PC-9 (cell line): ENCODE data around the gene PAFAH1B1. TPM values are rescaled to one million over a fixed set of nuclear protein-coding genes. Genes with fewer than 3 reads are reported as not detected.

Experiments
- BruUV-seq: library from RNA; stranded (reverse); fragments of 400-500 nt; replicated peaks from 2 replicates; lab custom pipeline; 2021; lab: Mats Ljungman, UMichigan
- CTCF ChIA-PET: fragments of 300-600 bp; sonication (Branson Sonifier 250); formaldehyde crosslinking; loops from one replicate; lab custom pipeline; 2022; ENCODE audit warnings: antibody characterized with exemption; lab: Charles Lee
- POLR2A ChIA-PET: fragments of 300-600 bp; sonication (Branson Sonifier 250); formaldehyde crosslinking; loops from one replicate; lab custom pipeline; 2022; ENCODE audit warnings: antibody characterized with exemption; ENCODE audit not compliant: unreplicated experiment; lab: Charles Lee
- DNase-seq, 2 experiments: peaks; one replicate each; pipeline versions ENCODE4 v3.0.0 to v3.0.0-alpha.2; 2015 to 2022; ENCODE audit warnings: mixed read lengths in 1 of 2
- H2AFZ ChIP-seq: fragments of 200-600 bp; sonication (generic); 2 replicates; pipeline ENCODE4 v1.8.1; 2017; ENCODE audit warnings: antibody characterized with exemption
- H3F3A ChIP-seq: fragments of 200-600 bp; sonication (generic); 2 replicates; pipeline ENCODE4 v1.8.1; 2017; ENCODE audit warnings: antibody characterized with exemption, mild to moderate bottlenecking, low read depth; ENCODE audit not compliant: insufficient read depth
- H3K27ac ChIP-seq: fragments of 200-600 bp; sonication (generic); 2 replicates; pipeline ENCODE4 v1.6.1; 2016; ENCODE audit warnings: mixed run types
- H3K27me3 ChIP-seq: fragments of 200-600 bp; sonication (generic); 2 replicates; pipeline ENCODE4 v1.6.1; 2016; ENCODE audit warnings: low read depth, mixed run types; ENCODE audit not compliant: insufficient read depth
- H3K36me3 ChIP-seq: fragments of 200-600 bp; sonication (generic); 2 replicates; pipeline ENCODE4 v1.6.1; 2016; ENCODE audit warnings: low read depth, mixed run types
- H3K4me1 ChIP-seq: fragments of 200-600 bp; sonication (generic); replicated peaks from 2 replicates; pipeline ENCODE4 v1.6.1; 2016; ENCODE audit warnings: mixed run types; ENCODE audit not compliant: insufficient read depth
- H3K4me2 ChIP-seq: fragments of 200-600 bp; sonication (generic); 2 replicates; pipeline ENCODE4 v1.6.1; 2017; ENCODE audit warnings: mixed run types
- H3K4me3 ChIP-seq: fragments of 200-600 bp; sonication (generic); 2 replicates; pipeline ENCODE4 v1.6.1; 2016; ENCODE audit warnings: mixed run types
- H3K79me2 ChIP-seq: fragments of 200-600 bp; sonication (generic); 2 replicates; pipeline ENCODE4 v1.6.1; 2017; ENCODE audit warnings: low read depth, mixed run types
- H3K9me2 ChIP-seq: fragments of 200-600 bp; sonication (generic); 2 replicates; pipeline ENCODE4 v1.8.1; 2017; ENCODE audit warnings: mild to moderate bottlenecking; ENCODE audit not compliant: insufficient read depth
- H3K9me3 ChIP-seq: fragments of 200-600 bp; sonication (generic); 2 replicates; pipeline ENCODE4 v1.8.1; 2016; ENCODE audit warnings: low read depth; ENCODE audit not compliant: insufficient read depth
- H4K20me1 ChIP-seq: fragments of 200-600 bp; sonication (generic); 2 replicates; pipeline ENCODE4 v1.8.1; 2017; ENCODE audit not compliant: insufficient read depth
- CTCF ChIP-seq: fragments of 200-600 bp; sonication (generic); conservative IDR thresholded peaks from 2 replicates; pipeline ENCODE4 v1.6.1; 2017; ENCODE audit warnings: mixed run types, antibody characterized with exemption, mild to moderate bottlenecking, moderate library complexity
- EZH2 ChIP-seq: fragments of 200-600 bp; sonication (generic); IDR thresholded peaks from 2 replicates; pipeline ENCODE4 v1.8.0; 2017; ENCODE audit warnings: antibody characterized with exemption, low read depth
- intact Hi-C: fragments of 100-400 bp; cut with micrococcal nuclease; formaldehyde crosslinking; loops from one replicate; pipeline ENCODE4 v1.10.0; 2022; ENCODE audit not compliant: unreplicated experiment
- total RNA-seq: library from RNA; stranded (reverse); gene quantifications from 2 replicates; pipeline ENCODE4 v1.2.3, GENCODE V29; 2021

PAFAH1B1 gene
- total RNA-seq, 1 experiment from 2014 or later, result 152 TPM

GRCh38 chr17:2690165-2691068, 97.0 kb downstream of the PAFAH1B1 start:
- Histone ChIP-seq H3K36me3 (no peaks in the 10 kb centered on the region), H3F3A (peaks cover 44% of the 10 kb centered on the region), H4K20me1 (peaks cover 40% of the 10 kb centered on the region), H3K79me2 (no peaks in the 10 kb centered on the region), H2AFZ (no peak overlapping the region), H3K27me3 (no peaks in the 10 kb centered on the region), H3K9me2 (no peaks in the 10 kb centered on the region), H3K4me3 (no peak overlapping the region), H3K4me2 (no peak overlapping the region), H3K27ac (no peak overlapping the region), H3K9me3 (no peaks in the 10 kb centered on the region), H3K4me1 (no peaks in the 10 kb centered on the region)
- ChIA-PET CTCF (no interaction called here), POLR2A (no interaction called here)
- no TSS peak for BruUV-seq
- DNase-seq, result no peak
- intact Hi-C loops, result no loop called here
- TF ChIP-seq CTCF (no peak), EZH2 (no peak)

- Histone ChIP-seq H2AFZ (no peak overlapping the region), H3K9me2 (no peaks in the 10 kb centered on the region), H4K20me1 (peaks cover 49% of the 10 kb centered on the region), H3K36me3 (no peaks in the 10 kb centered on the region), H3K79me2 (no peaks in the 10 kb centered on the region), H3K4me1 (no peaks in the 10 kb centered on the region), H3K9me3 (no peaks in the 10 kb centered on the region), H3K4me2 (no peak overlapping the region), H3K27ac (no peak overlapping the region), H3K27me3 (no peaks in the 10 kb centered on the region), H3K4me3 (no peak overlapping the region), H3F3A (peaks cover 36% of the 10 kb centered on the region)
- ChIA-PET POLR2A (no interaction called here), CTCF (no interaction called here)
- no TSS peak for BruUV-seq
- TF ChIP-seq EZH2 (no peak), CTCF (no peak)
- intact Hi-C loops, result no loop called here
- no peak for DNase-seq
Measured at GRCh38 chr17:2691069-2691871, 97.8 kb downstream of the PAFAH1B1 start.

GRCh38 chr17:2691965-2692780, 98.7 kb downstream of the PAFAH1B1 start:
- no peak overlapping the region for H2AFZ ChIP-seq
- no peaks in the 10 kb centered on the region for H3K4me1 ChIP-seq
- DNase-seq, result no peak
- H3K4me2 ChIP-seq, result no peak overlapping the region
- H3F3A ChIP-seq, result peaks cover 27% of the 10 kb centered on the region
- H3K27me3 ChIP-seq, result no peaks in the 10 kb centered on the region
- H4K20me1 ChIP-seq, result peaks cover 47% of the 10 kb centered on the region
- intact Hi-C loops, result no loop called here
- no TSS peak for BruUV-seq
- H3K9me3 ChIP-seq, result no peaks in the 10 kb centered on the region
- H3K9me2 ChIP-seq, result no peaks in the 10 kb centered on the region
- TF ChIP-seq CTCF (no peak), EZH2 (no peak)
- ChIA-PET POLR2A (no interaction called here), CTCF (no interaction called here)
- H3K36me3 ChIP-seq, result 0 out of 2 replicates have a peak, but pooled peaks cover 3% of the 10 kb centered on the region
- no peaks in the 10 kb centered on the region for H3K79me2 ChIP-seq
- H3K4me3 ChIP-seq, result no peak overlapping the region
- H3K27ac ChIP-seq, result no peak overlapping the region
